BLaER1 (cell line): Measurements from ENCODE around the gene OR4D2.

ENCODE experiments used
- H3K27ac ChIP-seq: shearing (Covaris generic); formaldehyde crosslinking; 2 replicates; pipeline ENCODE4 v1.8.1; 2022
- H3K27me3 ChIP-seq: shearing (Covaris generic); formaldehyde crosslinking; 2 replicates; pipeline ENCODE4 v1.8.1; 2022
- H3K36me3 ChIP-seq: shearing (Covaris generic); formaldehyde crosslinking; 2 replicates; pipeline ENCODE4 v1.8.1; 2022
- H3K4me1 ChIP-seq: shearing (Covaris generic); formaldehyde crosslinking; 2 replicates; pipeline ENCODE4 v1.8.1; 2022
- H3K4me2 ChIP-seq: shearing (Covaris generic); formaldehyde crosslinking; 2 replicates; pipeline ENCODE4 v1.8.1; 2022
- H3K4me3 ChIP-seq: shearing (Covaris generic); formaldehyde crosslinking; 2 replicates; pipeline ENCODE4 v1.8.1; 2022
- H3K9ac ChIP-seq: shearing (Covaris generic); formaldehyde crosslinking; 2 replicates; pipeline ENCODE4 v1.8.1; 2022
- H3K9me3 ChIP-seq: shearing (Covaris generic); formaldehyde crosslinking; 2 replicates; pipeline ENCODE4 v1.8.1; 2022
- H4K20me1 ChIP-seq: shearing (Covaris generic); formaldehyde crosslinking; 2 replicates; pipeline ENCODE4 v1.8.1; 2022
- Cebpa-rat ChIP-seq: shearing (Covaris generic); IDR thresholded peaks from 2 replicates; pipeline ENCODE4 v1.8.1; 2022

Gene OR4D2

GRCh38 chr17:58189436-58190146, 22.8 kb downstream of the OR4D2 start:
- Histone ChIP-seq H3K4me3 (no peak overlapping the region), H3K27me3 (no peaks in the 10 kb centered on the region), H4K20me1 (no peaks in the 10 kb centered on the region), H3K9me3 (no peaks in the 10 kb centered on the region), H3K4me1 (peaks cover 42% of the 10 kb centered on the region), H3K9ac (no peak overlapping the region), H3K36me3 (no peaks in the 10 kb centered on the region), H3K27ac (no peak overlapping the region), H3K4me2 (peak overlapping the region; percentile 56)
- TF ChIP-seq Cebpa-rat: no peak

- Histone ChIP-seq H3K9me3 (no peaks in the 10 kb centered on the region), H4K20me1 (no peaks in the 10 kb centered on the region), H3K4me3 (no peak overlapping the region), H3K27ac (no peak overlapping the region), H3K9ac (no peak overlapping the region), H3K4me2 (no peak overlapping the region), H3K27me3 (no peaks in the 10 kb centered on the region), H3K4me1 (peaks cover 42% of the 10 kb centered on the region), H3K36me3 (no peaks in the 10 kb centered on the region)
- no peak for TF ChIP-seq Cebpa-rat
These were observed 24.6 kb downstream of the OR4D2 start for GRCh38 chr17:58191241-58191896.

GRCh38 chr17:58192612-58193011, 25.8 kb downstream of the OR4D2 start, which contains the start of gene EPX:
Gene EPX, plus strand, starts transcription at chr17:58192726. Its CDS starts 121 bp downstream, at chr17:58192847.
- Histone ChIP-seq H3K27me3 (no peaks in the 10 kb centered on the region), H3K36me3 (no peaks in the 10 kb centered on the region), H4K20me1 (no peaks in the 10 kb centered on the region), H3K4me2 (peak within 1 kb of the TSS; percentile 13; the same call in 1 of the 2 replicates), H3K4me1 (peaks cover 39% of the 10 kb centered on the region), H3K9me3 (no peaks in the 10 kb centered on the region), H3K27ac (no peak within 1 kb of the TSS), H3K9ac (no peak within 1 kb of the TSS), H3K4me3 (no peak within 1 kb of the TSS)
- TF ChIP-seq Cebpa-rat: no peak

GRCh38 chr17:58193641-58194255, 27.0 kb downstream of the OR4D2 start:
- no peak overlapping the region for H3K4me2 ChIP-seq
- H4K20me1 ChIP-seq: no peaks in the 10 kb centered on the region
- TF ChIP-seq Cebpa-rat: no peak
- H3K9me3 ChIP-seq: no peaks in the 10 kb centered on the region
- H3K27me3 ChIP-seq: no peaks in the 10 kb centered on the region
- no peak overlapping the region for H3K27ac ChIP-seq
- no peak overlapping the region for H3K9ac ChIP-seq
- H3K4me3 ChIP-seq: no peak overlapping the region
- no peaks in the 10 kb centered on the region for H3K36me3 ChIP-seq
- H3K4me1 ChIP-seq: peaks cover 39% of the 10 kb centered on the region

GRCh38 chr17:58195518-58196123, 28.8 kb downstream of the OR4D2 start:
- H4K20me1 ChIP-seq: no peaks in the 10 kb centered on the region
- H3K36me3 ChIP-seq: no peaks in the 10 kb centered on the region
- H3K4me1 ChIP-seq: peaks cover 23% of the 10 kb centered on the region
- H3K9me3 ChIP-seq: no peaks in the 10 kb centered on the region
- H3K9ac ChIP-seq: no peak overlapping the region
- H3K27me3 ChIP-seq: no peaks in the 10 kb centered on the region
- no peak overlapping the region for H3K4me3 ChIP-seq
- no peak for TF ChIP-seq Cebpa-rat
- H3K4me2 ChIP-seq: 0 out of 2 replicates have a peak overlapping the region, but pooled peaks have one; percentile 3
- no peak overlapping the region for H3K27ac ChIP-seq

GRCh38 chr17:58196610-58197009, 29.8 kb downstream of the OR4D2 start:
- no peak overlapping the region for H3K27ac ChIP-seq
- no peak overlapping the region for H3K9ac ChIP-seq
- H3K27me3 ChIP-seq: no peaks in the 10 kb centered on the region
- no peak overlapping the region for H3K4me3 ChIP-seq
- no peak for TF ChIP-seq Cebpa-rat
- H3K4me2 ChIP-seq: no peak overlapping the region
- no peaks in the 10 kb centered on the region for H3K36me3 ChIP-seq
- H3K9me3 ChIP-seq: no peaks in the 10 kb centered on the region
- H4K20me1 ChIP-seq: no peaks in the 10 kb centered on the region
- peaks cover 23% of the 10 kb centered on the region for H3K4me1 ChIP-seq

GRCh38 chr17:58200024-58200633, 33.3 kb downstream of the OR4D2 start:
- H3K9ac ChIP-seq: no peak overlapping the region
- no peak overlapping the region for H3K4me3 ChIP-seq
- no peak overlapping the region for H3K27ac ChIP-seq
- peaks cover 12% of the 10 kb centered on the region for H3K4me1 ChIP-seq
- H3K9me3 ChIP-seq: no peaks in the 10 kb centered on the region
- no peaks in the 10 kb centered on the region for H3K27me3 ChIP-seq
- no peaks in the 10 kb centered on the region for H4K20me1 ChIP-seq
- H3K4me2 ChIP-seq: no peak overlapping the region
- no peaks in the 10 kb centered on the region for H3K36me3 ChIP-seq
- no peak for TF ChIP-seq Cebpa-rat

GRCh38 chr17:58202859-58203258, 36.1 kb downstream of the OR4D2 start:
- Histone ChIP-seq H3K4me3 (no peak overlapping the region), H3K9ac (no peak overlapping the region), H3K4me1 (no peaks in the 10 kb centered on the region), H3K36me3 (peaks cover 17% of the 10 kb centered on the region), H3K27ac (no peak overlapping the region), H3K4me2 (no peak overlapping the region), H4K20me1 (no peaks in the 10 kb centered on the region), H3K9me3 (no peaks in the 10 kb centered on the region), H3K27me3 (no peaks in the 10 kb centered on the region)
- no peak for TF ChIP-seq Cebpa-rat

GRCh38 chr17:58204796-58205195, 38.0 kb downstream of the OR4D2 start:
- H3K9ac ChIP-seq: no peak overlapping the region
- H3K36me3 ChIP-seq: peaks cover 30% of the 10 kb centered on the region
- H3K4me1 ChIP-seq: no peaks in the 10 kb centered on the region
- H4K20me1 ChIP-seq: no peaks in the 10 kb centered on the region
- no peaks in the 10 kb centered on the region for H3K9me3 ChIP-seq
- H3K4me3 ChIP-seq: no peak overlapping the region
- no peak for TF ChIP-seq Cebpa-rat
- H3K4me2 ChIP-seq: no peak overlapping the region
- H3K27ac ChIP-seq: no peak overlapping the region
- no peaks in the 10 kb centered on the region for H3K27me3 ChIP-seq
